Epidermal melanocyte (primary cell): ENCODE measurements around the gene PITPNC1.
A peak's percentile ranks its signal among the peaks of the same experiment; 100 is the strongest.
"Not testable (repeated sequence)": the region's sequence is repeated elsewhere in the genome, so short reads cannot be mapped to it uniquely, and the experiment has no call there.

Experiments used
- DNase-seq: peaks from one replicate; pipeline ENCODE4 v3.0.0; 2011; ENCODE audit warnings: low spot score; ENCODE audit not compliant: insufficient read length

PITPNC1 gene

DNA sequence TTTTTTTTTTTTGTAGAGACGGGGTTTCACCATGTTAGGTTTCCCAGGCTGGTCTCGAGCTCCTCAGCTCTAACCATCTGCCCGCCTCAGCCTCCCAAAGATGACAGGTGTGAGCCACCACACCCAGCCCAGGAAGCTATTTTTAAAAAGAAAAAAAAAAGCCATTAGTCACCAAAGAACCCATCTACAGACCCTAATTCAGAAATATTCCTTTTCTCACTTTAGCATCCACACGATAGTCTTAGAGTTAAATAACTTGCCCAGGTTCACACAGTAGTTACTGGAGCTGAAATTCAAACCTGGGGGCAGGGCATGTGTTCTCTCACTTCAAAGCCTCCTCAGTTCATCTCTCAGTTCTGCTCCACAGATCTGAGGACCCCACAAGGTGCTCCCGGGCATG, 270.4 kb downstream of the PITPNC1 start:
- no peak for DNase-seq

DNA sequence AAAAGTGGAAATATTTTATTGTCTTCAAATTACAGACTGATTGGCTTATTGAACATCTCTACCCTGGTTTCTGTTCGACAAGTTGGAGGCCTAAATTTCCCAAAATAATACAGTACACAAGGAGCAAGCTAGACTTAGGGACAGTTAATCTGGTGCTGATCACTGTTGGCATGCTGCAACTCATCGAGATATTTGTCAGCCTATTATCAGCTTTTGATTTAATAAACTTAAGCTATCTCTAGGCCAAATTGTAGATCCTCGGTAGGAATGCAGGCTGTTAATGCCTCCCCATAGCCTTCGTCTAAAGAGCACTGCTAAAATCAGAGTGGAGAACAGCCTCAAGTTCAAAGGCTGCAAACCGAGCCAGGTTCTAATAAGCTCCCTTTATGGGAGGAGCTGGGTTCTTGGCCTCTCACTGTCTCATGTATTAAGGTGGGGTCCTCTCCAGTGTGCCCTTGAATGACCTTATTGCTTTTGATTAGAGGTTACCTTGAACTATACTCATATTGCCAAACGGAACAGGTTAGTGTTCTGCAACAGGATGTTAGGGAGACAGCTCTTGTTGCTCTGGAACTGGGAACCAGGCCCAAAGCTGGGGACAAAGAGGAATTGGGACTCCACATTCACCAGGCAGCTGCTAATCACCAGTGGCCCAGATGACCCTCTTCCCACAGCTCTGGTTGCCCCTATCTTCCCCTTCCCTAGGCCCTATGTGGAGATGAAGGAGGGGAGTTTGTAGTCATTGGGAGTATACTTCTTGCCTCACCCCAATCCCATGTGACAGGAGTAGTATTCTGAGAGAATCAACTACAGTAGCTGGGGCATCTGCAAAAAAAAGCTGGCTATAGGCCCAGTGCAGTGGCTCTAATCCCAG, 271.2 kb downstream of the PITPNC1 start:
- no peak for DNase-seq

DNA sequence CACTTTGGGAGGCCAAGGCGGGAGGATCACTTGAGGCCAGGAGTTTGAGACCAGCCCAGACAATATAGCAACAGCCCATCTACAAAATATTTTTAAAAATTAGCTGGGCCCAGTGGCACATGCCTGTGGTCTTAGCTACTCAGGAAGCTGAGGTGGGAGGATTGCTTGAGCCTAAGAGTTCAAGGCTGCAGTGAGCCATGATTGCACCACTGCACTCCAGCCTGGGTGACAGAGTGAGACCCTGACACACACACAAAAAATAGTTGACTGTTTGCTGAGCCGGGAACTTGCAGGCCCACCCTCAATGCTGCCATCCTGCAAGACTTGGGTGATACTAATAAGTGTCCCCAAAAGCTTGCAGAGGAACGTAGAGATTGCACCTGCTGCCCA, 271.8 kb downstream of the PITPNC1 start:
- DNase-seq: not testable (repeated sequence)

DNA sequence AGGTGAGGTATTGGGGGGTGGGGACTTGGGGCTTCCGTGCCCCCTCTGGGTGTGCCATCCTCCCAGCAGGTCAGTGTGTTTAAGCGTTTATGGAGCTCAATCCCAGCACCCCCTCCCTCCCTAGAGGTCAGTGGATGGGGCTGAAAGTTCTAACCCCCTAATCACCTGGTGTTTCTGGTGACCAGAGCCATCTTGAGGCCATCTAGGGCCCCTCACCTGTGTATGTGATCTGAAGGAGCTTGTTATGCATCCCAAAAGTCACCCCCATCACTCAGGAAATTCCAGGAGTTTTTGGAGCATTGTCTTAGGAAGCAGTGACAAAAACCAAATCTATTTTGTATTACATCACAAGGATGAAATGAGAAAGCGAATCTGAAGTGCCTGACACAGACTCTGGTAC, 272.8 kb downstream of the PITPNC1 start:
- DNase-seq: no peak

DNA sequence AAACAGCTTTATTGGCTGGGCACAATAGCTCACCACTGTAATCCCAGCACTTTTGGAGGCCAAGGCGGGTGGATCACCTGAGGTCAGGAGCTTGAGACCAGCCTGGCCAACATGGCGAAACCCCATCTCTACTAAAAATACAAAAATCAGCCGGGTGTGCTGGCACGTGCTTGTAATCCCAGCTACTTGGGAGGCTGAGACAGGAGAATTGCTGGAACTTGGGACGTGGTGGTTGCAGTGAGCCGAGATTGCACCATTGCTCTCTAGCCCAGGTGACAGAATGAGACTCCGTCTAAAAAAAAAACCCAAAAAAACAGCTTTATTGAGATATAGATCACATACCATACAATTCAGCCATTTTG, 274.1 kb downstream of the PITPNC1 start:
- not testable (repeated sequence) for DNase-seq

DNA sequence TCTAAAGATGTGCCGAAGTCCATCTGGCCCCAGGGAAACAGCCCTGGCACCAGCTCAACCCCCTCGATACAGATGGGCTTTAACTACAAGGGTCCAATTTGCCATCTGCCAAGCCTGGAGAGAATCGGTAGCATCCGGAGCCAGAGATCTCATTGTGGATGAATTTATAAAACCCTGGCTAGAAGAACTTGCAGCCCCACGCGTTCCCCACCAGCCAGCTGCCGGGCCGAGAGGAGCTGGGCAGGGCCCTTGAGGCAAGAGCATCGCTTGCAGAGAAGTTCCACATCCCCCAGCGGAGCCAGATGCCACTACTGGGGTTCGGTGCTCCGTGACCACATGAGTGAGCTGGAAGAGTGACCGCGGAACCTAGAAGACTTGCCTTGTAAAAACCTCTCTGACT, 275.4 kb downstream of the PITPNC1 start:
- no peak for DNase-seq

DNA sequence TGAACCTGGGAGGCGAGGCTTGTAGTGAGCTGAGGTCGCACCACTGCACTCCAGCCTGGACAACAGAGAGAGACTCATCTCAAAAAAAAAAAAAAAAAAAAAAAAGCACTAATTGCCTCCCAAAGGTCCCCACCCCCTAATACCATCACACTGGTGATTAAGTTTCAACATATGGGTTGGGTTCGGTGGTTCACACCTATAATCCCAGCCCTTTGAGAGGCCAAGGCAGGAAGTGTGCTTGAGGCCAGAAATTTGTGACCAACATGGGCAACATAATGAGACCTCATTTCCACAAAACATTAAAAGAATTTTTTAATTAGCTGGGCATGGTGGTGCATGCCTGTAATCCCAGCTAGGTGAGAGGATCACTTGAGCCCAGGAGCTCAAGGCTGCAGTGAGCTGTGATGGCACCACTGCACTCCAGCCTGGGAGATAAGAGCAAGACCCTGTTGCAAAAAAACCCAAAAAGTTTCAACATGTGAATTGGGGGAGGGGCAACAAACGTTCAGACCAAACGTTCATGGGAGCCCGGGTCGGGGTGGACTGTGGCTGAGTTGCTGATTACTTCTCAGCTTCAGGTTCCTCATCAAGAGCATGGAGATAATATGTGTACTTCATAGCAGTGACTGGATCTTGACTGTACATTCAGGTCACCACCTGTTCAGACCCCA, 278.5 kb downstream of the PITPNC1 start:
- DNase-seq: no peak

DNA sequence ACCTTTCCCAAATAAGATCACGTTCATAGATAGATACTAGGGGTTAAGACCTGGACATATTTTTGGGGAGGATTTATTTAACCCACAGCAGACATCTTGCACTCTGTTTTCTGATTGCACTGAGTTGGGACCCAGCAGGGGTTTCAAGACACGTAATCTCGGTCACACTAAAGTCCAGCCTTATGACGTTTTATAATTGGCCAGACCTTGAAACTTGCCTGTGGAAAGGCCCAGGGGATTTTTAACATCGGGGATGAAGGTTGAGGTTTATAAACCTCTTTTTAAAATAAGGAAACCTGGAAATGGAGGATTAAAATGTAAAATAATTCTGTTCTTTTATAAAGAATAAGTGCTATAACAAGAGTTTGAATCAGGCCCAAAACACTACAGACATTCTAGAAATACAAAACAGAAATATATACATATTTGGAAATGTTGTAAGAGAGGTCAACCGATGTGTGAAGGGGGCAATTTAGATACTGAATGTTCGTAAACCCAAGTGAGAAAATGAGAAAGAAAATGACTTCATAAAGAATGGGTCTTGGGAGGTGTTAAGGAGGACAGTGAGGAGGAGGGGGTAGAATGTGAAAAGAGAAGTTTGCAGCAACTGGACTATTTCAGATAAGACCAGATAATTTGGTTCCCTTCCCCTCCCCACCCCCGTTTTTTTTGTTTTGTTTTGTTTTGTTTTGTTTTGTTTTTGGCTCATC, 279.6 kb downstream of the PITPNC1 start:
- no peak for DNase-seq

DNA sequence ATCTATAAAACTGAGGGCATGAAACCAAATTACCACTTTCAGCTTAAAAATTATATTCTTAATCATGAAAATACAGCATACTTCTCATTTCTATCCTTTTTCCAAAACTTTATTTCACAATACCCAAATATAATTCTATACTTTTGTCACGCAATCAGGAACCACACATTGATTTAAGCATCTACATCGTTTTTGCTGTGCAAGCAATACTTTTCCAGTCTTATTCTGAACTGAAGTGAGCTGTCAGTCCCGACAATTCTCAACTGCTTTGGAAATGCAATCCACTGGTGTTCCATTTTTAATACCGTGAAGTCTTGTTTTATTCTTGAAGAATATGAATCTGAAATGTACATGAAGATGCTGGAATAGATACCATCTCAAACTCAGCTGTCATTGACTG, 280.5 kb downstream of the PITPNC1 start:
- DNase-seq: no peak

DNA sequence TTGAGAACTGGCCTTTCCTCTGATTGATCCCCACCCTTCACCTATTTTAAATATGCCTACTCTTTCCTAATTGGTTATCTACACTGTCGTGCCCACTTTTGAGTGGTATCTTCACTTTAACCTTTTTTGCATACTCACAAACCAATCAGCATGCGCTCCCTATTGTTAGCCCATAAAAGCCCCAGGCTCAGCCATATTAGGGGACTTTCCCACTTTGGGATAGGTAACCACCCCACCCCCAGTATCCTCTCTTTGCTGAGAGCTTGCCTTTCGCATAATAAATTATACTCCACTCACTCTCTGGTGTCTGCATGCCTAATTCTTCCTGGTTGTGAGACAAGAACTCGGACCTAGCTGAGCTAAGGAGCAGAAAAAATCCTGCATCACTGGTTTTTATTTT, 281.2 kb downstream of the PITPNC1 start:
- DNase-seq: no peak

DNA sequence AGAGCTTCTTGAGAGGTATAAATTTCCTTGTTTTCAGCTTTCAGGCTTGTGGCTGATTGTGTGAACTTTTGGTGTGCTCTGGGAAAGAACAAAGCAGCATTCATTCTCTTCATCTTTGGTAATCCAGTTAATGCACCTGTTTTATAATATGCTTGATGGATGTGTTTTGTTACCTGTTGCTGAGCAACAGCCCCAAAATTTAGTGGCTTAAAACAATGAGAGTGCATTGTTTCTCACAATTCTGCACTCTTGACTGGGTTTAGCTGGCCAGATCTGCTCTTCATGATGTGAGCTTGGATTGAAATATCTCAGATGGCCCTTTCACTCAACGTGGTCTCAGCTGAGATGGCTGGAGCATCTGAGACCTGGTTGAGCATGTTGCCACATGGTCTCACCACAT, 281.9 kb downstream of the PITPNC1 start:
- no peak for DNase-seq

DNA sequence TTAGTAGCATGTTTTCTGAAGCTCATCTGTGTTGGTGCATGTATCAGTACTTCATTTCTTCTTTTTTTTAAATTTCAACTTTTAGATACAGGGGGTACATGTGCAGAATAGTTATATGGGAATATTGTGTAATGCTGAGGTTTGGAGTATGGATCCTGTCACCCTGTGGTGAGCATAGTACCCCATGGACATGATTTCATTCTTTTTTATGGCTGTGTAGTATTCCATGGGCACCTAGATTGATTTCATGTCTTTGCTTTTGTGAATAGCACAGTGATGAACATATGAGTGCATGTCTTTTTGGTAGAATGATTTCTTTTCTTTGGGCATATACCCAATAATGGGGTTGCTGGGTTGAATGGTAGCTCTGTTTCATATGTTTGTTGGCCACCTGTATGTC, 285.6 kb downstream of the PITPNC1 start:
- no peak for DNase-seq

DNA sequence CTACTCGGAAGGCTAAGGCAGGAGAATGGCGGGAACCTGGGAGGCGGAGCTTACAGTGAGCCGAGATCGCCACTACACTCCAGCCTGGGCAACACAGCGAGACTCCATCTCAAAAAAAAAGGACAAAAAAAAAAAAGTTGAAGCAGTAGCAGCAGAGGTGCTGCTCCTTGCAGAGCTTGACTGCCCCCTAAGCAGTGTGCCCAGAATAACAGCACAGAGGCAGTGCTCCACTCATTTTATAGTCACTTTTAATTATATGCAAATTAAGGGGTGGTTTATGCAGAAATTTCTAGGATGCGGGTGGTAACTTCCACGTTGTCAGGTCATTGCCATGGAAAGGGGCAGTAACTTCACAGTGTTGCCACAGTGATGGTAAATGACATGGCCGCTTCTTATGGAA, 286.4 kb downstream of the PITPNC1 start:
- DNase-seq: no peak

DNA sequence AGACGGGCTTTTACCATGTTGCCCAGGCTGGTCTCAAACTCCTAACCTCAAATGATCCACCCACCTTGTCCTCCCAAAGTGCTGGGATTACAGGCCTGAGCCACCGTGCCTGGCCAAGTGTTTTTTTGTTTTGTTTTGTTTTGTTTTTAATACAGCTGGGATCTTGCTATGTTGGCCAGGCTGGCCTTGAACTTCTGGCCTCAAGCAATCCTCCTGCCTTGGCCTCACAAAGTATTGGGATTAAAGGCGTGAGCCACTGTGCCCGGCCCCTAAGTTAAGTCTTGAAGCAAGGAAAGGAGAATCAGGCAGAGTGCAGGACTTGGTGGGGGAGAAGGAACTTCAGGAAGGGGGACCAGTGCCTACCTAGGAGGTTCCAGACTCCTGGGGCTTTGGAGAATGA, 288.9 kb downstream of the PITPNC1 start:
- DNase-seq: no peak

DNA sequence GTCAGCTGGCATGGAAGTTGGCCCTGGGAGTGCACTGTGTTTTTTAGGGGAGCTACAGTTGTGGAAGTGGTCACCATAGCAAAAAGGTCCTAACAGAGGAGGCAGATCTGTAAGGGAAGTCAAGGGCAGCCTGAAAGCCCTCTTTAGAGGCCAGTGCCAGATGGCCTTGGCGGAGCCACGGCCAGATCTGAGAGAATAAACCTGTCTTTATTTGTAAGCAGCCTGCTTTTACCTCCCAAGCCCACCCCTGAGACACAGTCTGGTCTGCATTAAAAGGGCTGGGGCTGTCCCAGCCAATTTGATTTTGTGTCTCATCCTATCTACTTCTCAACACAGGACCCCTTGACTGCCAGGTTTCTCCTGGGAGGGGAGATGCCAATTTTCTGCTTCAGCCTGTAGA, 289.6 kb downstream of the PITPNC1 start:
- no peak for DNase-seq

DNA sequence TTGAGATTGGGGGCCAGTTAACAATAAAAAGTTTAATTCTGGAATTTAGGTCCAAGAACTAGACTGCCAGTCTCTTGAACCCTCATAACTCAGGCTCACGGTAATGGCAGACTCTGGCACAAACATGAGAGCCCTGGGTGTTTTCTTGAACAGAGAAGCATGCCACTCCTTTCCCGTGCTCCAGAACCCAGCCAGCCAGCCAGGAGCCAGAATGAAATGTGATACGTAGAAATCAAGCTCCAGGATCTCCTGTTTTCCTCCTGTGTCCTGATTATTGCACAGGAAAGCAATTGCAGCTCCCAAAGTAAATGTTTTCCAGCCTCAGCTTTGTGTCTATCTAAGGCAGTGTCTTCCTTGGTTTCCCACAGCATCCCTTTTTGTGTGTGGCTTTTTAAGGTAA, 294.4 kb downstream of the PITPNC1 start:
- DNase-seq: no peak

DNA sequence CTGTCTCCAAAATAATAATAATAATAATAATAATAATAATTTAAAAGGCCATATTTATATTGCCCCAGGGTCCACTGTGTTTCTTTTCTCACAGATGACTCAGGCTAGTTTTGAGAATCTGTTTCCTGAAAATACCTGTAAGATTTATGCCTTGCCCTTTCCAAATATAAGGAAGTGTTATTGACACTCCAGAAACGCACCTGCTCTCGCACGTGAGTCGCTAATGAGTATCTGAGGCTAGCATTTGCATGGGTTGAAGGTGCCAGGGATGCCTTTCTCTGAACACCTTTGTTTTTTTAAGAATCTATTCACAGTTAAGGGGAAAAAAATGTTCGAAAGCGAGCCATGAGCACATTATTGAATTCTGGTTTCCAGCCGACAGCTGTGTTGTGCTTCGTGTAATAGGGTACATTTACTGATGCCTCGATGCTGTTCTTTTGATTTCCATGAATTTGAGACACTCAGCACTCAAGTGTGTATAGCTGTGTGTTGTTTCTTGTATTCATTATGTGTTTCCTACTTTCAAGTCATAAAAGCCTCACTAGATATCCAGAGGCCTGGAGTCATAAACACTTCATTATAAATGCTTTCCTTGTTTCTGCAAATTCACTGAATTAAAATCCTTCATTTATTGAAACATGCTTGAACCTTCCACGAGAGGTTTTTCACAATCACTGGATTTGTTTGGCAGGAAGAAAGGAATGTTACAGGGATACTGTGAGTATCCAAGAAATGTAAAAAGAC, 295.7 kb downstream of the PITPNC1 start:
- peak; percentile 42 for DNase-seq

DNA sequence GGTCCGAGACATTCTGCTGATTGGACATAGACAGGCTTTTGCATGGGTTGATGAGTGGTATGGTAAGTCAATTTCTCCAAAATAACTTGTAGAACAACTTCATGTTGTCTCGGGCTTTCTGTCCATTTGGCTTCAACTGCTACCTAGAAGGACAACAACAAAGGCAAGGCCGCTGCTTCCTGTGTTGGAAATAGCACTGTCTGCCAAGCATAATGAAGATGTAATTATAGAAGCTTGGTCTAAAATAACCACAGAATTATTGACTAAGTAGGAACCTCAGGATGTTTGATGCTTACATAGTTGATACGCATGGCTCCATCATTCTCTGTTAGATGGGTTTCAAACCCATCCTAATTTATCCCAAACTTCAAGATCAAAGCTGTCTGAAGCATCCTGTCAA, 298.4 kb downstream of the PITPNC1 start:
- DNase-seq: no peak

DNA sequence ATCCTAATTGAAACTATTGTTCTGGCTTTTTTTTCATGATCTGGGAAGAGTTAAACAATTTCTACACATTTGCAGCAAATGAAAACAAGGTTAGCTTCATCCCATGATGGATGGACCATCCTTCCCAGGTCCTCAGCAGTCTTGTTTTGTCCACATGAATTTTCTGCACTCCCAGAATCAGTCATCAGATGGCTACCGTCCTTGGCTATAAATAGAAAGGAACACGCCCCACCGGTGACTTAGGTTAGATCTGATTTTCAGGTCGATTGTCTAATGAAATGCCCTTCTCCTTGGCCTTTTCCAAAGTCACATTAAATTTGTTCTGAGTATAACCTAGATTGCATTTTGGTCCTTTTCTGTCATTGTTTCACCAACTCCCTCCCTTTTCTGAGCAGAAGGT, 299.2 kb downstream of the PITPNC1 start:
- DNase-seq: no peak

DNA sequence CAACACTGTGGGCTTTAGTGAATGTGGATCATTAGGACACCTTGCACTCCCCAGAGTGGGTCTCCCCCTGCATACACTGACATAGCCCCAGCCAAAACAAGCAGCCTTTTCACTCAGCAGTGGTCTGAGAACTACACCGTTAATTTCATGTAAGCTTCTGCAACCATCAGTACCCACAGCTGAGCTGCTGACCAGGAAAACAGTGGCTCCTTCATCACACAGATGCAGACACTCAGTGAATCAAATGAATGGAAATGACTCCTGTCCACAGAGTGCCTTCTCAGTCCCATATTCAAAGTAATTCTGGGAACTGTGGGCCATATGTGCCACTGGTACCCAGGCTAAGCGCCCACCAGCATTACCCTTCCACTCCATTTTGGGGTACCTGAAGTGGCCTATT, 301.3 kb downstream of the PITPNC1 start:
- no peak for DNase-seq

DNA sequence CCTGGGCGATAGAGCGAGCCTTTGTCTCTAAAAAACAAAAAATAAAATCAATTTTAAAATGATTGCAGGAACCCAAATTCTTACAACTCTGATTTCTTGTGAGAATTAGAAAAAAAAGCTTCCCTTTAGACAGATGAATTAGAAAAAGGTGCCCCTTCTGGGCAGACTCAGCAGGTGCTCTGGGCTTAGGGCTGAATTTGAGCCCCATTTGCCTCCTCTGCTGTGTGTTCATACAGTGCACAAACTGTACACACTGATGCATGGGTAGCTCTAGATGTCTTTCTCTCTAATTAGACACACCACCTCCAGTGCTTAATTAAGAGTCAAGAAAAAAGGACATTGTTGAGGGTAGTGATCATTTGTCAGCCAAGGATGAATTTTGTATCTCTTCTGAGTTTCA, 302.1 kb downstream of the PITPNC1 start:
- DNase-seq: no peak

DNA sequence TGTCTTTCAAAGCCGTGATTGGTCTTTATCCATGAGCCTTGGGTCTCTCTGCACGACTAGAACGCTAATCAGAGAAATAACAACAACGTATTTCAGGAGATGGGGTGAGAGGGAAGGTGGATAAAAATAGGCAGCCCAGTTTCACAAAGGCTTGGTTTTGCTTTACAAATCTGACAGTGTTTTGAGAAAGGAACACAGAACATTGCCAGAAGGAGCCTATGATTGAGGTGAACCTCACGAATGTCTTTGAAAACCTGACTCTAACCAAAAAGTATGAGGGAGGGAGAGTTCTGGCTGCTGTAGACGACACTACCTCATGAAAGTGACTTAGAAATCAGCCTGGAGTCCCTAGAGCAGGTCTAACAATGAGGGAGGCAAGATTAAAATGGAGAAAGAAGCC, 302.6 kb downstream of the PITPNC1 start:
- no peak for DNase-seq
